Immature natural killer cell (primary cell): ENCODE measurements around the gene LRRC36. TPM values are rescaled to one million over a fixed set of nuclear protein-coding genes. Genes with fewer than 3 reads are reported as not detected.
A peak's percentile ranks its signal among the peaks of the same experiment; 100 is the strongest.

Source experiments
- DNase-seq, 3 donors: peaks; one replicate each; pipeline ENCODE4 v3.0.0; 2022; ENCODE audit warnings: mixed read lengths in 1 of 3
- H3K27ac Mint-ChIP-seq, 6 donors: one replicate each; pipeline ENCODE4 v1.8.0; 2020; ENCODE audit warnings: mixed read lengths in 6 of 6, mild to moderate bottlenecking in 5 of 6, inconsistent platforms in 4 of 6, moderate library complexity in 3 of 6
- H3K27me3 Mint-ChIP-seq, 3 donors: one replicate each; pipeline ENCODE4 v1.8.0; 2020 to 2021; ENCODE audit warnings: low read depth in 3 of 3, mild to moderate bottlenecking in 3 of 3, mixed read lengths in 3 of 3, moderate library complexity in 3 of 3, inconsistent platforms in 1 of 3
- H3K36me3 Mint-ChIP-seq, 3 donors: one replicate each; pipeline ENCODE4 v1.8.0; 2020; ENCODE audit warnings: mixed read lengths in 3 of 3, inconsistent platforms in 2 of 3, mild to moderate bottlenecking in 2 of 3
- H3K4me1 Mint-ChIP-seq, 2 donors: one replicate each; pipeline ENCODE4 v1.8.0; 2020; ENCODE audit warnings: inconsistent platforms in 2 of 2, mild to moderate bottlenecking in 2 of 2, mixed read lengths in 2 of 2, moderate library complexity in 1 of 2
- H3K4me3 Mint-ChIP-seq, 5 donors: one replicate each; pipeline ENCODE4 v1.8.0; 2020; ENCODE audit warnings: mild to moderate bottlenecking in 5 of 5, mixed read lengths in 5 of 5, inconsistent platforms in 3 of 5, moderate library complexity in 3 of 5
- H3K9me3 Mint-ChIP-seq, 6 donors: one replicate each; pipeline ENCODE4 v1.8.0; 2020; ENCODE audit warnings: mild to moderate bottlenecking in 6 of 6, mixed read lengths in 6 of 6, inconsistent platforms in 4 of 6, moderate library complexity in 3 of 6
- polyA plus RNA-seq, 3 donors: library from polyadenylated mRNA; unstranded; fragments of 300-500 nt; fragmentation: Illumina TruSeq; gene quantifications; one replicate each; pipeline ENCODE4 v1.2.3, GENCODE V29; 2021

LRRC36 gene
- polyA plus RNA-seq, 3 donors from 2014 or later = not detected

- Mint-ChIP-seq H3K9me3 (no peaks in the 10 kb centered on the region), H3K4me1 (no peaks in the 10 kb centered on the region), H3K4me3 (no peak overlapping the region), H3K36me3 (no peaks in the 10 kb centered on the region), H3K27ac (no peak overlapping the region), H3K27me3 (peaks cover 0 to 4% (median 3%) of the 10 kb centered on the region in 3 donors)
- DNase-seq = no peak
Observed at GRCh38 chr16:67383284-67383683, 56.7 kb downstream of the LRRC36 start.

- Mint-ChIP-seq H3K4me1 (no peaks in the 10 kb centered on the region), H3K27ac (no peak overlapping the region)
Observed at GRCh38 chr16:67384778-67385510, 58.3 kb downstream of the LRRC36 start.

GRCh38 chr16:67386861-67387455, 60.3 kb downstream of the LRRC36 start:
- no peaks in the 10 kb centered on the region for H3K9me3 Mint-ChIP-seq
- no peaks in the 10 kb centered on the region for H3K36me3 Mint-ChIP-seq
- peaks cover 0 to 8% (median 1%) of the 10 kb centered on the region in 3 donors for H3K27me3 Mint-ChIP-seq
- H3K4me1 Mint-ChIP-seq = no peaks in the 10 kb centered on the region
- DNase-seq = no peak
- H3K27ac Mint-ChIP-seq = no peak overlapping the region
- no peak overlapping the region for H3K4me3 Mint-ChIP-seq

More at GRCh38 chr16:67384778-67385510, 58.3 kb downstream of the LRRC36 start:
- Mint-ChIP-seq H3K9me3 (no peaks in the 10 kb centered on the region), H3K36me3 (no peaks in the 10 kb centered on the region), H3K27me3 (peaks cover 0 to 7% (median 3%) of the 10 kb centered on the region in 3 donors), H3K4me3 (no peak overlapping the region)
- no peak for DNase-seq

GRCh38 chr16:67387479-67388079, 61.0 kb downstream of the LRRC36 start:
- Mint-ChIP-seq H3K9me3 (no peaks in the 10 kb centered on the region), H3K36me3 (no peaks in the 10 kb centered on the region), H3K4me1 (no peaks in the 10 kb centered on the region), H3K27me3 (peaks cover 3 to 15% (median 5%) of the 10 kb centered on the region in 3 donors), H3K27ac (no peak overlapping the region), H3K4me3 (no peak overlapping the region)
- DNase-seq = no peak

- Mint-ChIP-seq H3K9me3 (no peaks in the 10 kb centered on the region), H3K27ac (no peak overlapping the region), H3K27me3 (peaks cover 4 to 15% (median 5%) of the 10 kb centered on the region in 3 donors), H3K4me3 (no peak overlapping the region), H3K36me3 (no peaks in the 10 kb centered on the region), H3K4me1 (no peaks in the 10 kb centered on the region)
- DNase-seq = no peak
Observed at GRCh38 chr16:67388191-67388590, 61.6 kb downstream of the LRRC36 start.

- DNase-seq = no peak
- H3K27ac Mint-ChIP-seq = no peak overlapping the region
- H3K4me1 Mint-ChIP-seq = no peaks in the 10 kb centered on the region
- no peaks in the 10 kb centered on the region for H3K36me3 Mint-ChIP-seq
- H3K27me3 Mint-ChIP-seq = peaks cover 4 to 15% (median 5%) of the 10 kb centered on the region in 3 donors
- H3K4me3 Mint-ChIP-seq = no peak overlapping the region
- H3K9me3 Mint-ChIP-seq = no peaks in the 10 kb centered on the region
Observed at GRCh38 chr16:67388591-67388990, 62.0 kb downstream of the LRRC36 start.

- Mint-ChIP-seq H3K4me3 (no peak overlapping the region), H3K36me3 (no peaks in the 10 kb centered on the region), H3K27ac (peak overlapping the region in 1 of 6 donors; percentile 50), H3K9me3 (no peaks in the 10 kb centered on the region), H3K27me3 (peaks cover 8 to 15% (median 11%) of the 10 kb centered on the region in 3 donors), H3K4me1 (peaks cover 6 to 7% of the 10 kb centered on the region in 2 donors)
- no peak for DNase-seq
Observed at GRCh38 chr16:67389911-67390815, 63.5 kb downstream of the LRRC36 start.

- Mint-ChIP-seq H3K36me3 (no peaks in the 10 kb centered on the region), H3K9me3 (no peaks in the 10 kb centered on the region), H3K4me3 (no peak overlapping the region), H3K27ac (peak overlapping the region in 1 of 6 donors; percentile 46), H3K27me3 (peaks cover 11 to 12% (median 11%) of the 10 kb centered on the region in 3 donors), H3K4me1 (peaks cover 6 to 7% of the 10 kb centered on the region in 2 donors)
- DNase-seq = no peak
Observed at GRCh38 chr16:67390816-67391423, 64.3 kb downstream of the LRRC36 start.

- H3K4me3 Mint-ChIP-seq = peak overlapping the region in 1 of 5 donors; percentile 35
- H3K27ac Mint-ChIP-seq = no peak overlapping the region
- peaks cover 11 to 12% (median 11%) of the 10 kb centered on the region in 3 donors for H3K27me3 Mint-ChIP-seq
- DNase-seq = no peak
- H3K36me3 Mint-ChIP-seq = no peaks in the 10 kb centered on the region
- H3K4me1 Mint-ChIP-seq = peaks cover 6 to 7% of the 10 kb centered on the region in 2 donors
- H3K9me3 Mint-ChIP-seq = no peaks in the 10 kb centered on the region
Observed at GRCh38 chr16:67391424-67392300, 65.0 kb downstream of the LRRC36 start.

GRCh38 chr16:67392301-67393059, 65.9 kb downstream of the LRRC36 start:
- Mint-ChIP-seq H3K4me1 (peaks cover 6 to 7% of the 10 kb centered on the region in 2 donors), H3K36me3 (no peaks in the 10 kb centered on the region), H3K4me3 (peak overlapping the region in 2 of 5 donors; percentile 18 to 35), H3K27ac (peak overlapping the region in 1 of 6 donors; percentile 13), H3K9me3 (no peaks in the 10 kb centered on the region), H3K27me3 (peaks cover 11 to 15% (median 11%) of the 10 kb centered on the region in 3 donors)
- no peak for DNase-seq

- Mint-ChIP-seq H3K27ac (peak within 1 kb of the TSS in 1 of 6 donors; percentile 13), H3K36me3 (no peaks in the 10 kb centered on the region), H3K4me3 (peak within 1 kb of the TSS; percentile 54 to 78 (median 63)), H3K9me3 (no peaks in the 10 kb centered on the region), H3K27me3 (peaks cover 11 to 15% (median 11%) of the 10 kb centered on the region in 3 donors), H3K4me1 (peaks cover 6 to 7% of the 10 kb centered on the region in 2 donors)
- DNase-seq = peak; percentile 31 to 43 (median 32)
Observed at GRCh38 chr16:67393111-67393787, 66.6 kb downstream of the LRRC36 start, which contains the start of gene TPPP3. TPPP3 (minus strand) TSS chr16:67393498; CDS start chr16:67391111, 2,387 bp downstream.
